Skeletal muscle tissue (tissue), 4 donors: ENCODE data around the gene HMG20A. TPM values are rescaled to one million over a fixed set of nuclear protein-coding genes. Genes with fewer than 3 reads are reported as not detected.
"Not testable (repeated sequence)": the region's sequence is repeated elsewhere in the genome, so short reads cannot be mapped to it uniquely, and the experiment has no call there.

Experiments
- H3K27ac ChIP-seq: one replicate; pipeline ENCODE4 v1.7.0; 2013; ENCODE audit warnings: mild to moderate bottlenecking, low read depth, low read length, inconsistent platforms
- H3K27me3 ChIP-seq, 3 donors: one replicate each; pipeline ENCODE4 v1.7.0; 2013; ENCODE audit warnings: low read length in 3 of 3; ENCODE audit not compliant: control insufficient read depth in 3 of 3, insufficient read depth in 3 of 3
- H3K36me3 ChIP-seq, 3 donors: one replicate each; pipeline ENCODE4 v1.7.0; 2013; ENCODE audit warnings: low read length in 3 of 3; ENCODE audit not compliant: control insufficient read depth in 3 of 3, insufficient read depth in 3 of 3
- H3K4me1 ChIP-seq, 3 donors: one replicate each; pipeline ENCODE4 v1.7.0; 2013; ENCODE audit warnings: low read length in 3 of 3, mild to moderate bottlenecking in 3 of 3; ENCODE audit not compliant: control insufficient read depth in 3 of 3, insufficient read depth in 3 of 3
- H3K4me3 ChIP-seq, 3 donors: one replicate each; pipeline ENCODE4 v1.7.0; 2013; ENCODE audit warnings: low read length in 3 of 3
- H3K9ac ChIP-seq, 3 donors: one replicate each; pipeline ENCODE4 v1.7.0; 2013; ENCODE audit warnings: low read length in 3 of 3, mild to moderate bottlenecking in 3 of 3, moderate library complexity in 2 of 3, low read depth in 1 of 3
- H3K9me3 ChIP-seq, 3 donors: one replicate each; pipeline ENCODE4 v1.7.0; 2013; ENCODE audit warnings: low read length in 3 of 3; ENCODE audit not compliant: control insufficient read depth in 3 of 3
- total RNA-seq: library from RNA; depleted of rRNA; stranded (reverse); fragments of >200 nt; gene quantifications from one replicate; pipeline ENCODE4 v1.2.3, GENCODE V29; 2014
- donor health status: Osteomylitis.

HMG20A gene
- total RNA-seq, 1 donor from 2014 or later, result 30.3 TPM

GRCh38 chr15:77406173-77406759 lies 14.4 kb upstream of the HMG20A start:
- not testable (repeated sequence) for H3K9ac ChIP-seq, H3K4me1 ChIP-seq, H3K27ac ChIP-seq, H3K36me3 ChIP-seq, H3K27me3 ChIP-seq, H3K4me3 ChIP-seq, H3K9me3 ChIP-seq

GRCh38 chr15:77406846-77407245 lies 13.8 kb upstream of the HMG20A start:
- peaks cover 0 to 6% (median 5%) of the 10 kb centered on the region in 3 donors for H3K4me1 ChIP-seq
- H3K9me3 ChIP-seq, result no peaks in the 10 kb centered on the region
- no peaks in the 10 kb centered on the region for H3K27me3 ChIP-seq
- no peaks in the 10 kb centered on the region for H3K36me3 ChIP-seq
- no peak overlapping the region for H3K4me3 ChIP-seq
- no peak overlapping the region for H3K9ac ChIP-seq
- no peak overlapping the region for H3K27ac ChIP-seq

DNA sequence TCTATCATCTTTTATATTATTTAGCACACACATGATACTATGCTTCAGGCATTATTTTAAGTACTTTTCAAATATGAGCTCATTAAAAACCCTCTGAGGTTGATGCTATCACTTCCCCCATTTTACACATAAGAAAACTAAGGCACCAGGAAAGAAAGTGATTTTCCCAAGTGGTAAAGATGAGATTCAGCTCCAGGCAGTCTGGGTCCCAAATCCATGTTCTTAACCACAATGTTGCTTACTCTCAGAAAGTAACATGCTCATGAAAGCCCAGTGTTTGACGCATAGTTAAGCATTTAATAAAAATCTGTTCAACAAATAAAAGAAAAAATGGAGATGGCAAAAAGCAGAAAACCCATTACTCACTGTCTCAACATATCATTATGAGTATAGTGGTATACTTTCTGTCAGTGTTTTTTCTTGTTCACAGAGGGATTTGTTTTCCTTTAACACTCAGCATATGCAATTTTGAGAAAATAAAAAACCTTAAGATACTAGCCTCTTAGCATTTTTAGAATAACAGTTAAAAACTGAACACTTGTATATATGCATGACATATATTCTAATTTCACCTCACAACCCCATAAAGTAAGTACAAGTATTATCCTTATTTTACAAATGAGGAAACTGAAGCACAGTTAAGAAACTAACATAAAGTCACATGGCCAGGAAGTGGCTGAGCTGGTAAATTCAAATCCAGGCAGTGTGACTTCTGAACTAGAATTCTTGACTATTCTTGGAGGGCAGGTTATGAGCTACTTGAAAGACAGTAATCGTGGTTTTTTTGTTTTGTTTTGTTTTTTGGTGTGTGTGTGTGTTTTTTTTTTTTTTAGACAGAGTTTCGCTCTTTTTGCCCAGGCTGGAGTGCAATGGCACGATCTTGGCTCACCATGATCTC lies 11.2 kb upstream of the HMG20A start:
- no peak overlapping the region for H3K4me3 ChIP-seq
- peaks cover 6 to 17% (median 10%) of the 10 kb centered on the region in 3 donors for H3K4me1 ChIP-seq
- no peaks in the 10 kb centered on the region for H3K36me3 ChIP-seq
- no peak overlapping the region for H3K27ac ChIP-seq
- H3K9ac ChIP-seq, result no peak overlapping the region
- no peaks in the 10 kb centered on the region for H3K27me3 ChIP-seq
- H3K9me3 ChIP-seq, result no peaks in the 10 kb centered on the region

DNA sequence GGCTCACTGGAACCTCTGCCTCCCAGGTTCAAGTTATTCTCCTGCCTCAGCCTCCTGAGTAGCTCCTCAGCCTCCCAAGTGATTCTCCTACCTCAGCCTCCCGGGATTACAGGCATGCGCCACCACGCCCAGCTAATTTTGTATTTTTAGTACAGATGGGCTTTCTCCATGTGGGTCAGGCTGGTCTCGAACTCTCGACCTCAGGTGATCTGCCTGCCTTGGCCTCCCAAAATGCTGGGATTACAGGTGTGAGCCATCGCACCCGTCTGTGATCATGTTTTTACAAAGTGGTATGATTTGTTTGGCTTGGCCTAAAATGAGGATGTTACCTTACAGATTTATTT lies 10.6 kb upstream of the HMG20A start:
- not testable (repeated sequence) for H3K9me3 ChIP-seq, H3K27ac ChIP-seq, H3K27me3 ChIP-seq, H3K36me3 ChIP-seq, H3K4me3 ChIP-seq, H3K9ac ChIP-seq
- peaks cover 6 to 22% (median 10%) of the 10 kb centered on the region in 3 donors for H3K4me1 ChIP-seq

DNA sequence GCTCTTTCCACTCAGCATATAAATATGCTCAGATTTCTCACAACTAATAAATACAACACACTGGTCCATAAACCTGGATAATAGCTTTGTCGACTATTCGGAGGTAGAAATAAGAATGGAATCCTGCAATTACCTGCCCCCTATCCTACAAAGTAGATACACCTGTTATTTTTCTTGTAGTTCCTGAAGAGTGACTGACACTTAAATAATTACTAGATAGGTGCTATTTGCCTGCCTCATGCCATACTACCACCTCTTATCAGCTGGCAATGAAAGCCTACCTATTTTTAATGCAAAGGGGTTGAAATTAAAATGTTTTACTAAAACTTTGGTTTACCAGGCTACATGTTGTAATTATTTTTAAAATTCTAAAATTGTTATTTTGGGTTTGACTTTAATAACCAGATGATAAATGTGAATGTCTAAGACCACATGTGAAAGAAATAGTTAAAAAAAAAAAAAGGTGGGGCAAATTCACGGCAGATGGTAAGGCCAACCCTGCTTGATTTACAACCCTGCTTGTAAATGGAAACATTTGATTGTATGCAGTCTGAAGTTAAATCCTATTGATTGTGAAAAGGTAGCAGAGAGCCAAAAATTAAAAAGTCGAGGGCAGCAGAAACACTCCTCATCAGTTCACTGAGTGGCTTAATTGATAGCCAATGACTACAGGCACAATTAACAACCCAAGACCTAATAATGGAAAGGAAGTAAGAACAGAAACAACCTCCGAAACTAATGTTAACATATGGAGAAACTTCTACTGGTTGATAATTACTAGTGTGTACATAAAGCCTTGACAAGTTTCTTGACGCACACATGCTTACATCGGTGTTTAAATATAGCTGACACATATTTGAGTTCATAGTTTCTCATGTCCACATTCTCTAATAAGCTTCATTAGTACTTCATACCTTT lies 9.7 kb upstream of the HMG20A start:
- no peak overlapping the region for H3K27ac ChIP-seq
- no peak overlapping the region for H3K4me3 ChIP-seq
- H3K27me3 ChIP-seq, result no peaks in the 10 kb centered on the region
- H3K36me3 ChIP-seq, result no peaks in the 10 kb centered on the region
- no peak overlapping the region for H3K9ac ChIP-seq
- H3K4me1 ChIP-seq, result peaks cover 6 to 25% (median 15%) of the 10 kb centered on the region in 3 donors
- H3K9me3 ChIP-seq, result no peaks in the 10 kb centered on the region

DNA sequence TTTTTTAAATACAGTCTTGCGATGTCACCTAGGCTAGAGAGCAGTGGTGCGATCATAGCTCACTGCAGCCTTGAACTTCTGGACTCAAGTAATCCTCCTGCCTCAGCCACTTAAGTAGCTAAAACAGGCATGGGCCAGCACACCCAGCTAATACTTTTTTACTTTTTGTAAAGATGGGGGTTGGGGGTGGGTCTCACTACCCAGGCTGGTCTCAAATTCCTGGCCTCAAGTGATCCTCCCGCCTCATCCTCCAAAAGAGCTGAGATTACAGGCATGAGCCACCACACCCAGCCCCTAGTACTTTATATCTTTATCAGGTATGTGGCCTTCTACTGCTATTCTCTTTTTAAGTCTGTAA lies 9.1 kb upstream of the HMG20A start:
- Histone ChIP-seq H3K9ac (no peak overlapping the region), H3K36me3 (no peaks in the 10 kb centered on the region), H3K4me1 (peaks cover 6 to 25% (median 19%) of the 10 kb centered on the region in 3 donors), H3K4me3 (no peak overlapping the region), H3K27ac (no peak overlapping the region), H3K27me3 (no peaks in the 10 kb centered on the region), H3K9me3 (no peaks in the 10 kb centered on the region)

DNA sequence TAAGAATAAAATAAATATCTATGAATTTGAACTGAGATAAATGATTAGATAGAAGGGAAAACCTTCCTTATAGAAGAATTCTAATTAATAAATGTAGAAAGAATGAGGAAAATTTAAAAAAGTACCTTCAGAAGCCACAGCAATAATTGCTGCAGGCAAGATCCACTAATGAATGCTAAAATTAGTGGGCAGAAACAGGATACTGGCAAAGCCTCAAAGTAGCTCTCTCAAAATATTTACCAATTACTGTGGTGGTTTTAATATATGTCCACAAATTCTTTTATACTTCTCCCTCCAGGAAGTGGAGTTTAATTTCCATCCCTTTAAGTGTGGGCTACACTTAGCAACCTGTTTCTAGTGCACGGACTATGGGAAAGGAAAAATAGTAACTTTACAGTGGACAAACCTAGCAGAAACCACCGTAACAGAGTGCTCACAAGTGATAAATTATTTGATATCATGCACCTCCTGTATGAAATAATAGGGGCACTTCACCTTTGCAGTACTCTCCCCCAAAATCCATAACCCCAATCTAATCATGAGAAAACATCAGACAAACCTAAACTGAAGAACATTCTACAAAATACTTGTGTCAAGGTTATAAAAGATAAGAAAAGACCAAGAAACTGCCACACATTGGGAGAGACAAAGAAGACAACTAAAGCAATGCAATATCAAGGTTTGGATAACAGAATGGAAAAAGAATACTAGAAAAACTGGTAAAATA lies 7.6 kb upstream of the HMG20A start:
- no peaks in the 10 kb centered on the region for H3K36me3 ChIP-seq
- peaks cover 6 to 33% (median 23%) of the 10 kb centered on the region in 3 donors for H3K4me1 ChIP-seq
- H3K4me3 ChIP-seq, result no peak overlapping the region
- no peak overlapping the region for H3K27ac ChIP-seq
- no peaks in the 10 kb centered on the region for H3K9me3 ChIP-seq
- no peaks in the 10 kb centered on the region for H3K27me3 ChIP-seq
- peak overlapping the region in 1 of 3 donors; percentile 24 for H3K9ac ChIP-seq

GRCh38 chr15:77413699-77414349 lies 6.9 kb upstream of the HMG20A start:
- peaks cover 6 to 34% (median 29%) of the 10 kb centered on the region in 3 donors for H3K4me1 ChIP-seq
- no peak overlapping the region for H3K9ac ChIP-seq
- H3K27me3 ChIP-seq, result no peaks in the 10 kb centered on the region
- no peak overlapping the region for H3K27ac ChIP-seq
- no peaks in the 10 kb centered on the region for H3K36me3 ChIP-seq
- no peak overlapping the region for H3K4me3 ChIP-seq
- no peaks in the 10 kb centered on the region for H3K9me3 ChIP-seq

GRCh38 chr15:77414789-77415442 lies 5.8 kb upstream of the HMG20A start:
- H3K9ac ChIP-seq, result no peak overlapping the region
- no peak overlapping the region for H3K4me3 ChIP-seq
- H3K4me1 ChIP-seq, result peaks cover 6 to 32% (median 31%) of the 10 kb centered on the region in 3 donors
- no peak overlapping the region for H3K27ac ChIP-seq
- no peaks in the 10 kb centered on the region for H3K36me3 ChIP-seq
- H3K9me3 ChIP-seq, result no peaks in the 10 kb centered on the region
- no peaks in the 10 kb centered on the region for H3K27me3 ChIP-seq
